Retinal pigment epithelial cell (primary cell): ENCODE data around the gene OGFOD1.

Experiments
- DNase-seq: peaks from one replicate; pipeline ENCODE4 v3.0.0-alpha.2; 2010; ENCODE audit warnings: low read depth
- H3K4me3 ChIP-seq: 2 replicates; pipeline ENCODE4 v1.5.1; 2011; ENCODE audit warnings: mild to moderate bottlenecking, low read length, control low read depth, moderate library complexity
- TF ChIP-seq, protein P1 (sequence below): conservative IDR thresholded peaks from 2 replicates; pipeline ENCODE4 v1.5.1; 2011; ENCODE audit warnings: low read depth, low read length, control low read depth, inconsistent platforms

Gene OGFOD1

DNA sequence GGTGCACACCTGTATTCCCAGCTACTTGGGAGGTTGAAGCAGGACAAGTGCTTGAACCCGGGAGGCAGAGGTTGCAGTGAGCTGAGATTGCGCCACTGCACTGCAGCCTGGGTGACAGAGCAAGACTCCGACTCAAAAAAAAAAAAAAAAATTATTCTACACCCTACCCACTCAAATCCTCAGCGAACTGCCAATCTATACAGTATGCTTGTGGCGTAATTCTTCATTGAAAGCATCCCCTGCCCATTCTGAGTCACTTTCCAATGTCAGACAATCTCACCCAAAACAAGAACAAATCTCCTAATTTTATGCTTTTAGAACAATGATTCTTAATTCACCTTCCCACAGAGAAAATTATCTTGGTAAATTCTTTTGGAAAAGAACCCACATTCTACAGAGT lies 38.0 kb upstream of the OGFOD1 start:
- DNase-seq: no peak
- H3K4me3 ChIP-seq: no peak overlapping the region
- TF ChIP-seq, protein P1, sequence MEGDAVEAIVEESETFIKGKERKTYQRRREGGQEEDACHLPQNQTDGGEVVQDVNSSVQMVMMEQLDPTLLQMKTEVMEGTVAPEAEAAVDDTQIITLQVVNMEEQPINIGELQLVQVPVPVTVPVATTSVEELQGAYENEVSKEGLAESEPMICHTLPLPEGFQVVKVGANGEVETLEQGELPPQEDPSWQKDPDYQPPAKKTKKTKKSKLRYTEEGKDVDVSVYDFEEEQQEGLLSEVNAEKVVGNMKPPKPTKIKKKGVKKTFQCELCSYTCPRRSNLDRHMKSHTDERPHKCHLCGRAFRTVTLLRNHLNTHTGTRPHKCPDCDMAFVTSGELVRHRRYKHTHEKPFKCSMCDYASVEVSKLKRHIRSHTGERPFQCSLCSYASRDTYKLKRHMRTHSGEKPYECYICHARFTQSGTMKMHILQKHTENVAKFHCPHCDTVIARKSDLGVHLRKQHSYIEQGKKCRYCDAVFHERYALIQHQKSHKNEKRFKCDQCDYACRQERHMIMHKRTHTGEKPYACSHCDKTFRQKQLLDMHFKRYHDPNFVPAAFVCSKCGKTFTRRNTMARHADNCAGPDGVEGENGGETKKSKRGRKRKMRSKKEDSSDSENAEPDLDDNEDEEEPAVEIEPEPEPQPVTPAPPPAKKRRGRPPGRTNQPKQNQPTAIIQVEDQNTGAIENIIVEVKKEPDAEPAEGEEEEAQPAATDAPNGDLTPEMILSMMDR: no peak

DNA sequence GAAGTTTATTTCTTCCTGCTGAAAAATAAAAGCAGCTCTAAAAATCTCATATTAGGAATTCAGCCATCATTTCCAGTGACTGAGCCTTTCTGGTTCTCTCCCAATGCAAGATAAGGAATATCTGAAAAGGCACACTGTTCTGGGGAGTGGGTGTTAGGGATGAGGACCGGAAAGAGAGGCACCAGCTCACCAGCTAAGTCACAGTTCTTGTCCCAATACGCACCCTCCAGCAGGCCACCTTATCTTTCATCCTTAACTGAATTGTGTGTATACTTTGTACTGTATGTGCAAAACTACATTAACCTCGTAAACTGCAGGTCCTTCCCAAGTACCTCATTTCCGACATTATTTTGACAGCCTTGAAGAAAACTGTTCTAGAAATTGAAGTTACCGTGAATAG lies 37.0 kb upstream of the OGFOD1 start:
- DNase-seq: no peak
- TF ChIP-seq, protein P1: no peak
- H3K4me3 ChIP-seq: no peak overlapping the region

DNA sequence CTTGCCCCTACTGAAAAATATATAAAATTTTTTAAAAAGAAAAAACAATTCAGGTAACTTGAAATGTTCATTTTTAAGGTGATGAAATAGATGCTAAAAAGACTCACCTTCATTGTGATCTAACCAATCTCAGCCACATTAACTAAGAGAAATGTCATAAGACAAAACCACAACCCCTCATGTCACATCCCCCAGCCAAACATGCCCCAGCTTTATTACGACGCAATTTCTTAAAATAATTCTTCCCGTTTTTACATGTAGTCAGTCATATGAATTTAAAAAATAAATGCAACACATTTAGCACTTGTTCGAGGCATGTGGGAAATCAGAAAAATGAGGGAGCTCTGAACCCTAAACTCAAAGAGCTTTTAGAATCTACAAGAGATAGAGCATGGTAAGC lies 35.5 kb upstream of the OGFOD1 start:
- no peak for DNase-seq
- no peak overlapping the region for H3K4me3 ChIP-seq
- TF ChIP-seq, protein P1: no peak

DNA sequence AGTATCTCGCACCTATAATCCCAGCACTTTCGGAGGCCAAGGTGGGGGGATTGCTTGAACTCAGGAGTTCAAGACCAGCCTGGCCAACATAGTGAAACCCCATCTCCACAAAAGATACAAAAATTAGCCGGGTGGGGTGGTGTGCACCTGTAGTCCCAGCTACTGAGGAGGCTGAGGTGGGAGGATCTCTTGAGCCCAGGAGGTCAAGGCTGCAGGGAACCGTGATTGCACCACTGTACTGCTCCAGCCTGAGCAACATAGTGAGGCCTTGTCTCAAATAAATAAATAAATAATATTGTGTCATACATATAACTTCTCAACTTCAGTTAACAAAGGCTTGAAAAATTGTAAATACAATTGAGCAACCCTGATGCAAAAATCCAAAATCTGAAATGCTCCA lies 34.2 kb upstream of the OGFOD1 start:
- H3K4me3 ChIP-seq: no peak overlapping the region
- no peak for DNase-seq
- TF ChIP-seq, protein P1: no peak

DNA sequence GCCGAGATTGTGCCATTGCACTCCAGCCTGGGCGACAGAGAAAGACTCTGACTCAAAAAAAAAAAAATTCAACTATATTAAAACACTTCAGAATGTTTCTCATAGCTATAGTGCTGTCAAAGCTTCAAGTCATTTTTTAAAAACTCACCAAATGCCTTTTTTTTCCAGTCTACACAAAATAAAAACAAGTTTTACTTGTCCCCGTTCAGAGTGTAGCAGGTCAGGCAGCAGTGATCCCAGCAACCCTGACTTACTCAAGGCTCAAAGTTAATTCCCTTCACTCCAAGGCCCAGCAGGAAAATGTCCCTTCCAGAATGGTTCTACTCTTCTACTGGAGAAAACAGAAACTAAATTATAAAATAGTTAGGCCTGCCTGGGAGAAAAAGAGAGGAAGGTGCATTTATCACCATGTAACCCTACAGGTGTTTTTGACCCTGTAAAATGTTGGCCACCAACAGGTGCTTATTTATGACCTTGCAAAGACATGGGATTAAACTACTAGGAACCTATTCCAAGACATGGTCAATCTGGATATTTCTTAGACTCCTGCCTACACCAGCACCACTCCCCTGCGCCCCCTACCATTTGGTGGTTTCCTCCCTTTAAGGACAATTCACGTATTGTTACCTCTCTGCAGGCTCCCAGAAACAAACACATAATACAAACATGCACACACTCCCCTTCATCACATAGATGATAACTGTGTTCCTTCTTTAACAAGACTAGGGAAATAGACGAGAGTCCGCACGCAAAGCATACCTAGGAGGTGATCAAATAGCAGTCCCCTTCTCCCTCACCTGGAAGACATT lies 31.4 kb upstream of the OGFOD1 start:
- TF ChIP-seq, protein P1: no peak
- DNase-seq: no peak
- H3K4me3 ChIP-seq: no peak overlapping the region

DNA sequence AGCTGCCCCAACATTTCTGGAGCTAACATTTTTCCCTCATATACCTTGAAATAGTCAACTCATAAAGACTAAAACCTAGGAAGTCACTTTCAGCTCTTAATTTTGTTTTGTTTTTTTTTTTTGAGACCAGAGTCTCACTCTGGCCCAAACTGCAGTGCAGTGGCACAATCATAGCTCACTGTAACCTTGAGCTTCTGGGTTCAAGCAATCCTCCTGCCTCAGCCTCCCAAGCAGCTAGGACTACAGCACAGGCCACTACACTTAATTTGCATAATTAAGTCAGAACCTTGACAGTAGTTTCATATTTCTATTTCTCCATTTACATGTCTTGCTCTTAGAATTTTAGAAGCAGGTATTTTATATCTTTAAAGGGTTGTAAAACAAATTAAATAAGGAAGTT lies 30.7 kb upstream of the OGFOD1 start:
- TF ChIP-seq, protein P1: no peak
- H3K4me3 ChIP-seq: no peak overlapping the region
- DNase-seq: no peak

DNA sequence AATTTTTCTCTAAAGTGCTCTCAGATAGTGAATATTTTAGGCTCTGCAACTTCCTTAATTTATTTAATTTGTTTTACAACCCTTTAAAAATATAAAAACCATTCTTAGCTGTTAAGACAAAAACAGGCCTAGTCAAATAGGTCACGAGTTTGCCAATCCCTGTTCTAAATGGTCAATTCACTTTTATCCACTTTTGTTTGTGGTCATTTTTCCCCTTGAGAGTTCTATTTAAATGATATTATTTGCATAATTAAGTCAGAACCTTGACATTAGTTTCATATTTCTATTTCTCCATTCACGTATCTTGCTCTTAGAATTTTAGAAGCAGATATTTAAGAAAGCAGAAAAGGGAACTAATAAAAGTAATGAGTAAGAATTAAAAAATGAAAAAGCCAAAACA lies 30.0 kb upstream of the OGFOD1 start:
- TF ChIP-seq, protein P1: no peak
- DNase-seq: no peak
- H3K4me3 ChIP-seq: no peak overlapping the region
